Eye (tissue), 1 donor: ENCODE results near the gene REPS2.

ENCODE experiments used
- DNase-seq: peaks from one replicate; pipeline ENCODE4 v3.0.0-alpha.2; 2015

The REPS2 gene

GRCh38 chrX:17038681-17039161, 92.3 kb downstream of the REPS2 start:
- DNase-seq = peak; percentile 63

- DNase-seq = no peak
These were observed 93.4 kb downstream of the REPS2 start for GRCh38 chrX:17039826-17040225.

DNA sequence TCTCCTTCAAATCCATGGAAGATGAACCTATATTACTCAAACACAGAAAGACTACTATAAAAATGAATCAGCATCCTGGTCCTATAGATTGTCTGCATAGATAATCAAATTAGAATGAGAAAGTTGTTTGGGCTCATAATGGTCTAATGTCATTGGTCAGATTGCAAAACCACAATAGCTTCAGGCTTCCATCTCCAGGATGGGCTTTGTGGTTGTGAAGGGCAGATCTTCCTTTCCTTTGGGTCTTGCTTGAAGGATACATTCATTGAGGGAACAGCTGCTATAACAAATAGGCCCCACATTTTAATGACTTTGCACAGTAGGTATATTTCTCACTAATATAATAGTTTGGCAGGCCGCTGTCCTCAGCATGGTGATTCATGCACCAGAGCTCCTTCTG, 94.3 kb downstream of the REPS2 start:
- no peak for DNase-seq

DNA sequence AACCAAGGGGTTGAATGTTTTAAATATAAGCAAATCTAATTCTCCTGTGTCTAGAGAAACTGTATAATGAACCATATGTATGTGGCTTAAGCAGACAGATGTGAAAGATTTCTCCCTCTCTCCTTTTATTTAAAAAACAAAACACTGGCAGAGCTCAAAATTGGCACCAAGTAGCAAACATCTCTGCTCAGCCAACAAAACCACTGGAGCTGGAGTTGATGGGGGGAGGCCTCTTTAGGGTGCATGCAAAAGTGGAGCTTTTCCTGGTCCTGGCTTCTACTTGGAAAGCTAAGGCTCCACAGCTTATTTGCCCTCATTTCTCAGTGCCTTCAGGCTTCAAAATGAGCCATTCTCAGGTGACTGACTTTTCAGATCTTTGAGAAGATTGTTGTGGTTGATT, 95.6 kb downstream of the REPS2 start:
- DNase-seq = peak; percentile 62

- peak; percentile 79 for DNase-seq
These were observed 100.1 kb downstream of the REPS2 start for GRCh38 chrX:17046478-17047097.

DNA sequence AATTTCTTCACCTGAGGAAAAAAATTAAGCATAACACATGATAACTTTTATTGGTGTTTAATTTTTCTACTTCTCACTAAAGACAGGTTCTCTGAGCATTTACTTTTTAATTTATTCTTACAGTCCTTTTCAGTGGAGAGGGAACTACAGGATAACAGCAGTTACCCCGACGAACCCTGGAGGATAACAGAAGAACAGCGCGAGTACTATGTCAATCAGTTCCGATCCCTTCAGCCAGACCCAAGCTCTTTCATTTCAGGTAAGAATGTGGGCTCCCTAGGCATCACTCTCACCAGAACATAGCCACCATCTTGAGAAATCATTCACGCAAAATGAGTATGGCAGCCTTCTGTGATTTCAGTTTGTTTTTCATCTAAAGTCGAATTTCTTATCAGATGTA, 100.8 kb downstream of the REPS2 start:
- DNase-seq = no peak

GRCh38 chrX:17052210-17052609, 105.8 kb downstream of the REPS2 start:
- no peak for DNase-seq

GRCh38 chrX:17052793-17053192, 106.3 kb downstream of the REPS2 start:
- DNase-seq = no peak

DNA sequence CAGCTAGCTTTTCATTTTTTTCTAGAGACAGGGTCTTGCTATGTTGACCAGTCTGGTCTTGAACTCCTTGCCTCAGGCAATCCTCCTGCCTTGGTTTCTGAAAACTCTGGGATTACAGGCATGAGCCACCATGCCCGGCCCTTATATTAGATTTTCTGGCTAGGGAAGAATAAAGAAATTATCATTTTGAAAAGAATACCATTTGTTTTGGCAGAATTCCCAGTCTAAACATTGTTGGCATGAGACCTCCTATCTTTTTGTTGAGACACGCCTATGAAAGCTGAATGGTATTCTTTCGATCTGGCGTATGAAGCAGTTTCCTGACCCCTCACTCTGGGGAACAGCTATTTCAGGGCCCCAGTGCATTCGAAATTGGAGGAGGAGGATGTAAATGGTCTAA, 107.0 kb downstream of the REPS2 start:
- no peak for DNase-seq

DNA sequence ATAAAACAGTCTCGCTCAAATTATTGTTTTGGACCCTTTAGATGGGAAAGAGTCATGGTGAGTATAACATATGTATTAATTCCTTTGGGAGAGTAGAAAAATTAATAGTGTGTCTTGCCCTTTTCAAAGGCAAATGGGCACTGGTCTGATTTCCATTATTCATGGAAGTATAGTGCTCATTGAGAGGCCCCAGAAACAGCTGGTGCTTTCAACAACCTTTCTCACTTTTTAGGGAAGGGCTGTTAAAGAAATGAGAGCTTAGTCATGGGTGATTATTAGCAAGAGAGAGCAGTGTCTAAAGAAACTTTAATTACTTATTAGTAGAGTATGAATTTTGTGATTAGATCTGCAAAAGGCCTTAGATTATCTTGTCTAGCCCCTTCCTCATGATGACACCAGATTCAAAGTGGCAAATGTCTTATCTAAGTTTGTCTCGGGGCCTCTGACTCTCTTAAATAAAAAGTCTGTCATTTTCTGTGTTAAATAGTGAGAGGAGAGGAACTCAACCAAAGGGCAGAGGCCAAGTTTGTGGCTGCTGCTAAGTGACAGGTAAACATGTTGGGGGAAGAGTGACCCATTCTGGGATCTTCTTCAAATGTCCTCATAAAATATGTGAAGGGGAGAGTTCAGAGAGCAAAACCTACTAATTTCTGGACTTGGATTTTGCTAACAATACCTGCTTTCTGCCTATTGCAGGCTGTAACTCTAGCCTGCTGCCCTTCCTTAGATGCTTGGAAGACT, 110.6 kb downstream of the REPS2 start:
- DNase-seq = no peak

- no peak for DNase-seq
These were observed 115.6 kb downstream of the REPS2 start for GRCh38 chrX:17062065-17062464.

GRCh38 chrX:17065100-17065499, 118.6 kb downstream of the REPS2 start:
- no peak for DNase-seq

DNA sequence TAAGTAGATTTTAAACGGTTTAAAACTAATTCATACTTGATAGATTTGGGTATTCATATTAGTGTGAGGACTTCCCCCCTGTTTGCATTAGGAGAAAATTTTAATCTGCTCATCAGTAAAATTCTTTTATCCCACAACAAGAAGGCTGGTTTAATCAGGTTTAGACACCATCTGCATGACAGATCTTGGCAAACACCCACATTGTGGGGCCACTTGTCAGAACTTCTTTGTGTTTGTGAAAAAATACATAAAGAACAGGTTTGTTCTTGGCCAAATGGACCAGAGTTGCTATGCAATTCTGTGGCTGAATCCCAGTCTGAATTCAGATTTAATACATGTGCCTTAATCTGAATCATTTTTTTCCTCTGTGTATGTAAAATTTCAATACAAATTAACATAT, 121.1 kb downstream of the REPS2 start:
- no peak for DNase-seq

DNA sequence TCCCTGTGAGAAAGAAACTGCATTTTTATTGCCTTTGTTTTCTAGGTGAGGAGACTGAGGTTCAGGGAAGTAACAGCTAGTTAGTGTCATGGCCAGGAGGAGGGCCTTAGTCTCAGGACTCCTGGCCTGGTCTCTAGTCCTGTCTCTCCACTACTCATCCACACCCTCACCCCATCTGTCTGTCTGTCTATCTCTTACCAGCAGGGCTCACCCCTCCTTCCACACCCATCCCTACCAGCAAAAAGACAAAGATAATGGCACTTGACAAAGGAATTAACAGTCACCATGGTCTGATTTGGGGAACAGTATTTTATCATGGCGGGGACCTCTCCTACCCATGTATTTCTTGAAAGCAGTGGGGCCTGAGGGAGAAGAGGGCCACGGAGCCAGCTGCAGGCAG, 125.8 kb downstream of the REPS2 start:
- DNase-seq = no peak

- no peak for DNase-seq
These were observed 126.3 kb downstream of the REPS2 start for GRCh38 chrX:17072721-17073230.

DNA sequence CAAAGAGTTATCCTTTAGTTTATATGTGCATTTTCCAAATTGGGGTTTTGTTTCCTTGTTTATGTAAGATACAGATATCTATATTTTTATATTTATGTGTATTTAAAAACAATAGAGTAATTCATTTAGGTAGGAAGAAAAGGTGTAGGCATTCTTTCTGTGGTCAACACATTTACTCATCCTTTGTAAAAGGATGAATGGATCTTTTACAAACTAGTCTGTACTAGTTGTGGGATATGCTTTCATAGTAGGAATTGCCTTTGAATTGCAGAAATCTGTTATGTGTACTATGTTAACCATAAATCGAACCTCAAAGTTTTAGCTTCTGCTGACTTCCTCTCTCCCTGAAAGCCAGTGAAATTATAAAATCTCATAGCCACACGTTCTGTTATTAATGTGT, 128.5 kb downstream of the REPS2 start:
- no peak for DNase-seq

- peak; percentile 34 for DNase-seq
These were observed 130.9 kb downstream of the REPS2 start for GRCh38 chrX:17077361-17077760.

DNA sequence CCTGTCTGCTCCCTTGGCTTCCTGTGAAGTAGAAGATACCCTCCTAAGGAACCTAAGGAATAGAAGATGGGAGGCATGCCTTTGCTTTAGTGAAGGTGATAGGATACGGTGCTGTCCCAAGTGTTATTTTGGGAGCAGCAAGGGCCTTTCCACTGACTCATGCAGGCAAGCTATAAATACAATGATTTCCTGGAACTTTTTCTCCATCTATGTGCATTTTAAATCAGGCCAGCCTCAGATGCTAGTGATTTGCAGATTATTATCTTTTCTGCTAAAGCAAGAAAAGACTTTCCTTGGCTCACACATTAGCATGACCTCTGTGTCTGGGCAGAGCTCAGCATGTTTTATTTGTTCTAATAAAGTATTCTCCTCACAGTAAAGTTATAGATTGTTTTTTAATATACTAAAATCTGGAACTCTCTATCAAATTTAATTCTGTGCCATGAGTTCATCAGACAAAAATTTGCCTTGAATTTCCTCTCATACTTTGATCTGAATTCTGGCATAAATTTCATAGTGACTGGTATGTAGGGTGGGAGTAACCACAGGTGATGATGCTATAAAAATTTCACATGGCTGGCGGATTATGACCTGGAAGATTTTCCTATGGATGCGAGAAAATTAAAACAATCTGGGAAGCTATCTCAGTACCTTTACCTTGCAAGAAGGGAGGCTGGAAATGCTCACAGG, 131.7 kb downstream of the REPS2 start:
- peak; percentile 19 for DNase-seq

- DNase-seq = peak; percentile 1
These were observed 135.1 kb downstream of the REPS2 start for GRCh38 chrX:17081511-17081910.

- peak; percentile 25 for DNase-seq
These were observed 135.5 kb downstream of the REPS2 start for GRCh38 chrX:17081968-17082367.

GRCh38 chrX:17082831-17083230, 136.4 kb downstream of the REPS2 start:
- DNase-seq = no peak

- DNase-seq = no peak
These were observed 139.9 kb downstream of the REPS2 start for GRCh38 chrX:17086317-17086716.

DNA sequence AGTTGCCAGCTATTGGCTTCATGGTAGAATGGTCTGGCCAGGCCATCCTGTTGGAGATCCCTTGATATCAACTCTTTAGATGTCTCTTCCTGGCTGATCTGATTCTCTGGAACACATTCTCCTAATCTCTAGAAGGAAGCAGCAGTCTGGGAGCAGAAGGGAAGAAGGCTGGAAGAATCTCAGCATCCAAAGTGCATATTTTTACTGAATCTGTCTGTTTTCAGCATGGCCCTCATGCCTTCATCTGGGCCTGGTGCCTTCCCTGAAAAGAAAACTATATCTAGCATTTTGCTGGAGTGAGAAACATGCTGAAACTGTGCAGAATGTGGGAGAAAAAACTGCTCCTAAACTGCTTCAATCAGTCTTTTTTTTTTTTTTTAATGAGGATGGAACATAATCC, 148.7 kb downstream of the REPS2 start:
- DNase-seq = no peak
